Left lung (tissue), 10 donors: ENCODE data around the gene FADS2. TPM values are rescaled to one million over a fixed set of nuclear protein-coding genes. Genes with fewer than 3 reads are reported as not detected.
A peak's percentile ranks its signal among the peaks of the same experiment; 100 is the strongest.

ENCODE experiments used
- ATAC-seq: fragments of 200-7000 bp; cut with Tn5 transposase; one replicate; pipeline ENCODE4 v1.9.1; 2020; ENCODE audit warnings: moderate library complexity
- DNase-seq, 4 donors: peaks; one replicate each; pipeline ENCODE4 v3.0.0-alpha.2; 2013 to 2020
- H3K27ac ChIP-seq, 2 donors: fragments of 200-600 bp; sonication (generic) in 1 of 2; one replicate each; pipeline versions ENCODE4 v1.5.0 to v1.8.0; 2020 to 2021
- H3K27me3 ChIP-seq, 2 donors: fragments of 200-600 bp; sonication (generic) in 1 of 2; one replicate each; pipeline versions ENCODE4 v1.5.0 to v1.8.0; 2020 to 2021
- H3K36me3 ChIP-seq, 2 donors: fragments of 200-600 bp; sonication (generic) in 1 of 2; one replicate each; pipeline versions ENCODE4 v1.5.0 to v1.8.0; 2020 to 2021
- H3K4me1 ChIP-seq, 2 donors: fragments of 200-600 bp; one replicate each; pipeline ENCODE4 v1.8.0; 2021
- H3K4me3 ChIP-seq, 2 donors: fragments of 200-600 bp; sonication (generic) in 1 of 2; one replicate each; pipeline versions ENCODE4 v1.5.0 to v1.8.0; 2020 to 2021; ENCODE audit warnings: mild to moderate bottlenecking in 1 of 2
- H3K9me3 ChIP-seq, 2 donors: fragments of 200-600 bp; sonication (generic) in 1 of 2; one replicate each; pipeline versions ENCODE4 v1.5.0 to v1.8.0; 2020 to 2021
- intact Hi-C, 2 donors: fragments of 100-400 bp; cut with DNase I; formaldehyde crosslinking; loops; one replicate each; pipeline versions ENCODE4 v1.11.2 to v1.14.2; 2022
- polyA plus RNA-seq, 6 donors: library from polyadenylated mRNA; unstranded; fragments of 120-200 nt; gene quantifications; one replicate each; pipeline ENCODE4 v1.2.1, GENCODE V29; 2013; ENCODE audit not compliant: insufficient read length in 6 of 6
- total RNA-seq, 2 donors: library from RNA; stranded (reverse); fragmentation: NEBNext Ultra II Directional; extraction: Animal tissue kit (Norgen Biotek cat#: 25700); gene quantifications; one replicate each; pipeline ENCODE4 v1.2.1, GENCODE V29; 2021
- TF ChIP-seq, protein P1 (sequence below), 2 donors: fragments of 200-600 bp; sonication (generic) in 1 of 2; IDR thresholded peaks; one replicate each; pipeline versions ENCODE4 v1.5.0 to v1.8.0; 2021; ENCODE audit warnings: antibody characterized with exemption in 2 of 2
- donor health status: DM: no; HTN: yes; CAD: no.
- donor health status: DM: no; HTN: no; CAD: no.

The FADS2 gene
- total and polyA plus RNA-seq, 8 donors, result 45.4 to 295 (median 94.9) TPM

DNA sequence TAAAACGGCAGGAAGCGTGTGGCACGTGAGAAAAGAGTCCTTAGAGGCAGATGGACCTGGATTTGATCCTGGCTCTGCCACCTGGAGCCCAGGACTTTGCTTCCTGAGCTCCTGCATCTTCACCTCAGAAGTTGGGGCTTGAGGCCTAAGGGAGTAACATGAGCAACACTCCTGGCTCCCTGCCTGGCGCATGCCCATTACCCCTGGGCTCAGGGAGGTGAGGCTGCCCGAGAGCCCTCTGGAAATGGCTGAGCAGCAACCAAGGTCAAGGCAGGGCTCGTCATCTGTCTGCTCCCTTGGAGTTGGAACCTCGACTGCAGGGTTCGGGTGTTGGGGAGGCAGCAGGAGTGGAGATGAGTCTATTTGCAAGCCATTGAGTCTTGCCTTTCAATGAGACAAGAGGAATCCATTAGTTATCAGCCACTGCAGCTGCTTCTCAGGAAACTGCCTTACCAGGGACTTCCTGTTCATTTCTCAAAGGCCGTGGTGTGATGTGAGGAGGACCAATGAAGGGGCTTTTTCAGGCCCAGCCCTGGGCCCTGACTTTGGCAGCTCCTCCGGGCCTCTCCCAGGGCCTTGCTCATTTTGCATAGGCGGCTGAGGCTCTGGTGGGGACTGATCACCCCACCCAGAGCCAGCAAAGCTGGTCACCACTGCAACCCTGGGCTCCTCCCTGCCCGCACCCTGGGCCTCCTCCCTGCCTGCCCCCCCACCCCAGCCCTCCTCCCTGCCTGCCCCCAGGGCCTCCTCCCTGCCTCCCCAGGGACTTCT is 6.4 kb downstream of the FADS2 start:
- peak in 1 of 4 donors; percentile 54 for DNase-seq
- Histone ChIP-seq H3K27me3 (peaks cover 0 to 3% of the 10 kb centered on the region in 2 donors), H3K4me3 (no peak overlapping the region), H3K9me3 (no peaks in the 10 kb centered on the region), H3K27ac (peak overlapping the region; percentile 53 to 77), H3K36me3 (peaks cover 0 to 12% of the 10 kb centered on the region in 2 donors), H3K4me1 (peaks cover 17 to 55% of the 10 kb centered on the region in 2 donors)
- TF ChIP-seq, protein P1, sequence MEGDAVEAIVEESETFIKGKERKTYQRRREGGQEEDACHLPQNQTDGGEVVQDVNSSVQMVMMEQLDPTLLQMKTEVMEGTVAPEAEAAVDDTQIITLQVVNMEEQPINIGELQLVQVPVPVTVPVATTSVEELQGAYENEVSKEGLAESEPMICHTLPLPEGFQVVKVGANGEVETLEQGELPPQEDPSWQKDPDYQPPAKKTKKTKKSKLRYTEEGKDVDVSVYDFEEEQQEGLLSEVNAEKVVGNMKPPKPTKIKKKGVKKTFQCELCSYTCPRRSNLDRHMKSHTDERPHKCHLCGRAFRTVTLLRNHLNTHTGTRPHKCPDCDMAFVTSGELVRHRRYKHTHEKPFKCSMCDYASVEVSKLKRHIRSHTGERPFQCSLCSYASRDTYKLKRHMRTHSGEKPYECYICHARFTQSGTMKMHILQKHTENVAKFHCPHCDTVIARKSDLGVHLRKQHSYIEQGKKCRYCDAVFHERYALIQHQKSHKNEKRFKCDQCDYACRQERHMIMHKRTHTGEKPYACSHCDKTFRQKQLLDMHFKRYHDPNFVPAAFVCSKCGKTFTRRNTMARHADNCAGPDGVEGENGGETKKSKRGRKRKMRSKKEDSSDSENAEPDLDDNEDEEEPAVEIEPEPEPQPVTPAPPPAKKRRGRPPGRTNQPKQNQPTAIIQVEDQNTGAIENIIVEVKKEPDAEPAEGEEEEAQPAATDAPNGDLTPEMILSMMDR (IDR thresholded peaks at IDR 0.05), result no peak
- intact Hi-C loops, result no loop called here
- peak; percentile 72 for ATAC-seq

DNA sequence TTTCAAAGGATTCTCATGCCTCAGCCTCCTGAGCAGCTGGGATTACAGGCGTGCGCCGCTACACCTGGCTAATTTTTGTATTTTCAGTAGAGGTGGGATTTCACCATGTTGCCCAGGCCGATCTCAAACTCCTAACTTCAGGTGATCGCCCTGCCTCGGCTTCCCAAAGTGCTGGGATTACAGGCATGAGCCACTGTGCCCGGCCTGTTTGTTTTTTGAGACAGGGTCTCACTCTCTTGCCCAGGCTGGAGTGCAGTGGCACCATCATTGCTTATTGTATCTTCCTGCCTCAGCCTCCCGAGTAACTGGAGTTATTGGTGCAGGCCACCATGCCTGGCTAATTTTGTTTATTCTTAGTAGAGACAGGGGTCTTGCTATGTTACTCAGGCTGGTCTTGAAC is 8.1 kb downstream of the FADS2 start:
- TF ChIP-seq, protein P1 (IDR thresholded peaks at IDR 0.05), result no peak
- H3K27ac ChIP-seq, result peak overlapping the region in 1 of 2 donors; percentile 77
- H3K4me1 ChIP-seq, result peaks cover under 1 to 38% of the 10 kb centered on the region in 2 donors
- H3K9me3 ChIP-seq, result no peaks in the 10 kb centered on the region
- ATAC-seq (no peak), DNase-seq (no peak)
- H3K36me3 ChIP-seq, result peaks cover 0 to 30% of the 10 kb centered on the region in 2 donors
- H3K4me3 ChIP-seq, result no peak overlapping the region
- no peaks in the 10 kb centered on the region for H3K27me3 ChIP-seq
- intact Hi-C loops, result no loop called here

DNA sequence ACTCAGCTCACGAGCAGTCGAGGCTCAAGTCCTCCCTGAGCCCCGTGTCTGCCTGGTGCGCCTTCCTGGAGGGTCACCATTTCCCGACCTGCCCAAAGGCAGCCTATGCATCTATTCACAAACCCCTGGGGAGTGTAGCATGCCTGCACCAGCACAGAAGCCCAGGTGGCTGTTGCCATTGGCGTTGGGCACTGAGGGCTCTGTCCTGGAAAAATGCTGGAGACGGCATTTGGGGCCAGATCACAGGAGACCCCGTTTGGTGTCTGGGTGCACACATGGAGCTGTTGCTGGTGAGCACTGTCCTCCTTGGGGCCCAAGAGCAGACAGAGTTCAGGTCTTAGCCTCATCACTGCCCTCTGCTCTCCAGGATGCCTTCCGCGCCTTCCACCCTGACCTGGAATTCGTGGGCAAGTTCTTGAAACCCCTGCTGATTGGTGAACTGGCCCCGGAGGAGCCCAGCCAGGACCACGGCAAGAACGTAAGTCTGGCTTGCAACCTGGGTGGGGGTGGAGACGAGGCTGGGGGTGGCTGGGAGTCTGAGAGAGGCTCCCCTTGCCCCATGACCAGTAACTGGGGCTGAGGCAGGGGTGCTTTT is 9.4 kb downstream of the FADS2 start:
- peaks cover 0 to 27% of the 10 kb centered on the region in 2 donors for H3K4me1 ChIP-seq
- TF ChIP-seq, protein P1 (IDR thresholded peaks at IDR 0.05), result no peak
- no peaks in the 10 kb centered on the region for H3K27me3 ChIP-seq
- DNase-seq (no peak), ATAC-seq (no peak)
- H3K9me3 ChIP-seq, result no peaks in the 10 kb centered on the region
- H3K4me3 ChIP-seq, result no peak overlapping the region
- intact Hi-C loops, result no loop called here
- peaks cover 0 to 42% of the 10 kb centered on the region in 2 donors for H3K36me3 ChIP-seq
- H3K27ac ChIP-seq, result no peak overlapping the region

DNA sequence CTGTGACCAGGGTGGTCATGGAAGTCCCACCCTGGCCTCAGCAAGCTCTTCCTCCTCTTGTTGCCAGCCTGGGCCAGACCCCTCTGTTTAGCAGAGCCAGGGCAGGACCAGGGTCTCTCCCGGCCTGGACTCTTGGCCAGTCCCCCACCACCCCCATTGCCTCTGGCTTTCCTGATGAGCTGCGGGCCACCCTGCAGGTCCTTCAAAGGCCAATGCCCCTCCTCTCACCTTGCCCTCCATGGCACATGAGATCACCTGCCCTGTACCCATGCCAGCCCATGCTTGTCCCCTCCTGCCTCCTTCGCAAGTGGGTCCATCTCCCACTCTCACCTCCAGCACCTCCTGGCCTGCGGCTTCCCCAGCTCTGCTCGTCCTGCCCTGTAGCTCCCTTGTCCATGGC is 10.4 kb downstream of the FADS2 start:
- no peak overlapping the region for H3K4me3 ChIP-seq
- ATAC-seq, result no peak
- no peak overlapping the region for H3K27ac ChIP-seq
- intact Hi-C loops, result no loop called here
- no peaks in the 10 kb centered on the region for H3K9me3 ChIP-seq
- DNase-seq, result no peak
- peaks cover 0 to 52% of the 10 kb centered on the region in 2 donors for H3K36me3 ChIP-seq
- TF ChIP-seq, protein P1 (IDR thresholded peaks at IDR 0.05), result no peak
- H3K4me1 ChIP-seq, result peaks cover 0 to 26% of the 10 kb centered on the region in 2 donors
- no peaks in the 10 kb centered on the region for H3K27me3 ChIP-seq

DNA sequence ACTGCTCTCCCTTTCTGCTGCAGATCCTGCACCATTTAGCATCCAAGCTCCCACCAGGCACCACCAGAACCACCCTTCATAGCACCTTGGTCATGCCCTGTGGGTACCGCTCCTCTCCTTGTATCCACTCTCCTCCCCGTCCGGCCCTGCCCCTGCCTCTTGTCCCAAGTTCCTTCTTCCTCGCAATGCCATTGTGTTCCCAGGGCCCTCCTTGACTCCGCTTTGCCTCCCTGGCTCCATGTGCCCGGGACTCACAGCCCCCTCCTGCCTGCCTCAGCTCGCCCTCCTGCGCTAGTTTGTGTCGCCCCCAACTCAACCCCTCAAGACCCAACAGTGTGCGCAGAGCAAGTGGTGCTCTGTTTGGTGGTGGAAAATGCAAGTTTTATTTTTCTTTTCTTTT is 10.8 kb downstream of the FADS2 start:
- ATAC-seq (no peak), DNase-seq (no peak)
- TF ChIP-seq, protein P1 (IDR thresholded peaks at IDR 0.05), result no peak
- Histone ChIP-seq H3K9me3 (no peaks in the 10 kb centered on the region), H3K4me3 (no peak overlapping the region), H3K27ac (no peak overlapping the region), H3K27me3 (no peaks in the 10 kb centered on the region), H3K36me3 (peaks cover 0 to 56% of the 10 kb centered on the region in 2 donors), H3K4me1 (peaks cover 0 to 22% of the 10 kb centered on the region in 2 donors)
- intact Hi-C loops, result no loop called here
